KMS-11 (cell line): ENCODE results near the gene ALDH6A1.

Source experiments
- H2AFZ ChIP-seq: fragments of 200-600 bp; sonication (generic); 2 replicates; pipeline ENCODE4 v1.6.1; 2016; ENCODE audit warnings: antibody characterized with exemption, mixed run types, low read depth
- H3K27ac ChIP-seq: fragments of 200-600 bp; sonication (generic); 2 replicates; pipeline ENCODE4 v1.6.1; 2016; ENCODE audit warnings: mild to moderate bottlenecking, mixed run types
- H3K27me3 ChIP-seq: fragments of 200-600 bp; sonication (generic); 2 replicates; pipeline ENCODE4 v1.6.1; 2017; ENCODE audit warnings: mild to moderate bottlenecking, low read depth, mixed run types, moderate library complexity; ENCODE audit not compliant: insufficient read depth
- H3K36me3 ChIP-seq: fragments of 200-600 bp; sonication (generic); 2 replicates; pipeline ENCODE4 v1.6.1; 2017; ENCODE audit warnings: mild to moderate bottlenecking, mixed run types; ENCODE audit not compliant: insufficient read depth
- H3K4me1 ChIP-seq: fragments of 200-600 bp; sonication (generic); 2 replicates; pipeline ENCODE4 v1.6.1; 2016; ENCODE audit warnings: mild to moderate bottlenecking, low read depth, mixed run types; ENCODE audit not compliant: poor library complexity, severe bottlenecking
- H3K4me2 ChIP-seq: fragments of 200-600 bp; sonication (generic); 2 replicates; pipeline ENCODE4 v1.7.0; 2016; ENCODE audit warnings: mild to moderate bottlenecking, mixed run types
- H3K4me3 ChIP-seq: fragments of 200-600 bp; sonication (generic); IDR thresholded peaks from 2 replicates; pipeline ENCODE4 v1.6.1; 2017; ENCODE audit warnings: low read depth, low read length, mixed read lengths; ENCODE audit not compliant: insufficient read depth
- H3K79me2 ChIP-seq: fragments of 200-600 bp; sonication (generic); 2 replicates; pipeline ENCODE4 v1.6.1; 2016; ENCODE audit warnings: low read depth, mixed run types; ENCODE audit not compliant: insufficient read depth
- H3K9ac ChIP-seq: fragments of 200-600 bp; sonication (generic); 2 replicates; pipeline ENCODE4 v1.6.1; 2016; ENCODE audit warnings: mild to moderate bottlenecking, mixed run types
- H4K20me1 ChIP-seq: fragments of 200-600 bp; sonication (generic); 2 replicates; pipeline ENCODE4 v1.6.1; 2016; ENCODE audit warnings: mild to moderate bottlenecking, mixed run types; ENCODE audit not compliant: insufficient read depth
- TF ChIP-seq, protein P1 (sequence below): fragments of 200-600 bp; sonication (generic); conservative IDR thresholded peaks from 2 replicates; pipeline ENCODE4 v1.6.1; 2017; ENCODE audit warnings: low read depth, mild to moderate bottlenecking, antibody characterized with exemption, low read length, moderate library complexity, mixed read lengths

The ALDH6A1 gene

DNA sequence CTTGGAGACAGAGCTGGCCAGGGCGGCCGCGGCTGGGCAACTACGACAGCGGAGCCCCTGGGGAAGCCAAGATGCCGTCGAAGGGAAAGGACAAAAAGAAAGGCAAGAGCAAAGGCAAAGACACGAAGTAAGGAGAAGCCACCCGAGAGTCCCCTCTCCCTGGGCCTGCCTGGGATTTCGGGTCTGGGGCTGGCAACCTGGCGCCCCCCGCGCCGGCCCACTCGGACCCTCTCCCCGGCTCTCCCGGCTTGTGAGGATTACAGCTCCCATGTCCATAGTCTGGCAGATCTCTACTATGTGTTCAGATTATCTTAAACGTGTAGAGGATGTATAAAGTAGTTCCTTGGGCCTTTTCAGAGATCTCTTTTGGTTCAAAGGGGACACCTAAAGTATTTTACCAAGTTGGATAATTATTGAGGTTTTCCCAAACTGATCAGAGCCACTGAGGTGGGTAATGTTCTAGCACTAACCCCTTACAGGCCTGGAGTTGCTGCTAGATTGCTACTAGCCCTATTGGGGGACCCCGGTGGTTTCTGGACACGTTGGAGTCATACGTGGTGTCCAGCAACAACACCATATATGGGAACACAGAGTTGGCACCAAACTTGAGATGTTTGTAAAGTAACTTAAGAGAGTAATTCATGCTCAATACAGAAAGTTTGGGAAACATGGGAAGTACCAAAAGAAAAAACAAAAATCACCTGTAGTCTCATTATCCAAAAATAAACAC lies 64.7 kb downstream of the ALDH6A1 start:
- TF ChIP-seq, protein P1, sequence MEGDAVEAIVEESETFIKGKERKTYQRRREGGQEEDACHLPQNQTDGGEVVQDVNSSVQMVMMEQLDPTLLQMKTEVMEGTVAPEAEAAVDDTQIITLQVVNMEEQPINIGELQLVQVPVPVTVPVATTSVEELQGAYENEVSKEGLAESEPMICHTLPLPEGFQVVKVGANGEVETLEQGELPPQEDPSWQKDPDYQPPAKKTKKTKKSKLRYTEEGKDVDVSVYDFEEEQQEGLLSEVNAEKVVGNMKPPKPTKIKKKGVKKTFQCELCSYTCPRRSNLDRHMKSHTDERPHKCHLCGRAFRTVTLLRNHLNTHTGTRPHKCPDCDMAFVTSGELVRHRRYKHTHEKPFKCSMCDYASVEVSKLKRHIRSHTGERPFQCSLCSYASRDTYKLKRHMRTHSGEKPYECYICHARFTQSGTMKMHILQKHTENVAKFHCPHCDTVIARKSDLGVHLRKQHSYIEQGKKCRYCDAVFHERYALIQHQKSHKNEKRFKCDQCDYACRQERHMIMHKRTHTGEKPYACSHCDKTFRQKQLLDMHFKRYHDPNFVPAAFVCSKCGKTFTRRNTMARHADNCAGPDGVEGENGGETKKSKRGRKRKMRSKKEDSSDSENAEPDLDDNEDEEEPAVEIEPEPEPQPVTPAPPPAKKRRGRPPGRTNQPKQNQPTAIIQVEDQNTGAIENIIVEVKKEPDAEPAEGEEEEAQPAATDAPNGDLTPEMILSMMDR, result no peak
- H3K9ac ChIP-seq, result peak overlapping the region; percentile 82; the same call in 1 of the 2 replicates
- H3K79me2 ChIP-seq, result no peaks in the 10 kb centered on the region
- H2AFZ ChIP-seq, result peak overlapping the region; percentile 73
- no peaks in the 10 kb centered on the region for H4K20me1 ChIP-seq
- peak overlapping the region; percentile 34 for H3K4me2 ChIP-seq
- H3K27me3 ChIP-seq, result no peaks in the 10 kb centered on the region
- H3K27ac ChIP-seq, result no peak overlapping the region
- no peaks in the 10 kb centered on the region for H3K4me1 ChIP-seq
- H3K4me3 ChIP-seq, result no peak overlapping the region
- no peaks in the 10 kb centered on the region for H3K36me3 ChIP-seq

DNA sequence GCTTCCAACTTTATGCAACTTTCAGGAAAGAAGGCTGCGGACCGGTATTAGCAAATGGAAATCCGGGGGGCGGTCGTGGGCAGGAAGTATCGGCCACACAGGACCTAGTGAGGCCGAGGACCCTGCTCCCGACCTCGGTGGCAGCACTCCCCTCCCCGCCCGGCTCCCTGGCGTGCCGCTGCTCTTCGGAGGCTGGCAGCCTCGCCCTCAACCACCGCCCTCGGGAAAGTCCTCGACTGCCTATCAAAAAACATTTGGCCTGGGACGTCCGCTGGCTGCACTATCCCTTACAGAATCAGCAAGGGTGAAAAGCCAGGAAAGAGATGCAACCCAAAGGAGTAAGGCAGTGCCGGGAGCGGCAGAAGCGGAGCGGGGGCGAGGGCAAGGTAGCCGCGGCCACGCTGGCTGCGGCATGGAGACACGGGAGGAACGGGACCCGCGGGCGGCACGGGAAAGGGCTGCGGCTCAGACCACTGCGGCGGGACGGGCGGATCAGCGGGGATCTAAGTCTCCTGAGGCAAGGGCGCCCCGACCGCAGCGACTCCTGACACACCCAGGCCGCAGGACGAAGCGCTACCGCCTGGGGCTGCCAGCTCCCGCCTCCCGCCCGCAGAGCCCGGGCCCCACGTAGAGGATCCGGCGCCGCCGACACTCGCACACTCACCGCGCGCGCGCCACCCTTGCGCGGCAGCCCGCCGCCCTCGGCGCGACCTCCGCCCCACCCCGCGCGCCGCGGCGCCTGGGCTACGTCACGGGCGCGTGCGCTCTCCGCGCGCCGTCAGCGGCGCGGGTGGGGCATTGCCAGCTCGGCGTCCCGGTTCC lies 65.5 kb downstream of the ALDH6A1 start, which contains the start of the genes BBOF1 and ENTPD5:
BBOF1 (plus strand) TSS at position 764 of the 822 bp plus-strand sequence. CDS start 130 bp downstream, outside the sequence.
ENTPD5 (minus strand) TSS at position 703 of the 822 bp plus-strand sequence. CDS start 31,186 bp downstream, outside the sequence.
- Histone ChIP-seq H3K4me2 (peak within 1 kb of the TSS; percentile 62), H4K20me1 (no peaks in the 10 kb centered on the region), H3K4me3 (no peak within 1 kb of the TSS), H3K36me3 (no peaks in the 10 kb centered on the region), H2AFZ (peak within 1 kb of the TSS; percentile 88), H3K79me2 (no peaks in the 10 kb centered on the region), H3K27ac (peak within 1 kb of the TSS; percentile 73), H3K9ac (peak within 1 kb of the TSS; percentile 82), H3K27me3 (no peaks in the 10 kb centered on the region), H3K4me1 (no peaks in the 10 kb centered on the region)
- TF ChIP-seq, protein P1, result no peak

DNA sequence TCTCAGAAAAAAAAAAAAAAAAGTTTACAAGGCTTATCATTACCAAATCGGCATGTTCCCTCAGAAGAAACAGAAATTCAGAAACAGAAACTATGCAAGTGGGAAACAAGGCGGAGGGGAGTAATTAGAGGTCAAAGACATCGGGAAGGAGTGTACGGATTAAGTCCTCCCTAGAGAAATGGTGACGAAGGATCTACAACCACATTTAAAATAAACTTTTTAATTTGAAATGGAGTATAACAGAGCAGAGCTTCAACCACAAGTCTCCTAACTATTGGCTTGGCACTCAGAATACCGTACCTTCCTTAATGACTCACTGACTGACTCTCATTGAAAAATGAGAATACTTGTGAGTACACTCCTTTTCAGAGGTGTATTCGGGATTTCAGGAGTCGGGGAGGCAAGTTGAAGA lies 66.1 kb downstream of the ALDH6A1 start:
- peak overlapping the region; percentile 88 for H2AFZ ChIP-seq
- TF ChIP-seq, protein P1, result no peak
- H3K4me3 ChIP-seq, result no peak overlapping the region
- H3K79me2 ChIP-seq, result no peaks in the 10 kb centered on the region
- H3K27me3 ChIP-seq, result no peaks in the 10 kb centered on the region
- peak overlapping the region; percentile 62 for H3K4me2 ChIP-seq
- H3K27ac ChIP-seq, result peak overlapping the region; percentile 73; the same call in 1 of the 2 replicates
- H4K20me1 ChIP-seq, result no peaks in the 10 kb centered on the region
- H3K4me1 ChIP-seq, result no peaks in the 10 kb centered on the region
- H3K36me3 ChIP-seq, result no peaks in the 10 kb centered on the region
- peak overlapping the region; percentile 82 for H3K9ac ChIP-seq

DNA sequence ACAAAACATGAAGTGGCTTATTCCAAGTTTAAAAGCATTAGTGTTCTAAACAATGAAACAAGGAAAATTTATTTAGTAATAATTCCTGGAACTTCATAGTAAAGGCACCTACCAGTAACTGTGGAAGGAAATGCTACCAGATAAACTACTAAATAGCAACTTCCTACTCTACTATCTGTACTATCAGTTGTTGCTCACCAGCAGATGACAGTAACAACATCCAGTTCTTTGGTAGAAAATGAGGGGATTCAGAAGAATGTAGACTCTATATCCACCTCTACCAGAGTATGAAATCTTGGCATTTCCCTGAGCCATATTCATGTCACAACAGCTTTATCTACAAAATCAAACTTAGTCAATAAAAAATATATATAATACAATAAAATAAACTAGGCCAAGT lies 68.3 kb downstream of the ALDH6A1 start:
- Histone ChIP-seq H3K4me1 (no peaks in the 10 kb centered on the region), H3K4me3 (no peak overlapping the region), H3K79me2 (no peaks in the 10 kb centered on the region), H2AFZ (no peak overlapping the region), H3K27ac (no peak overlapping the region), H4K20me1 (no peaks in the 10 kb centered on the region), H3K4me2 (no peak overlapping the region), H3K9ac (no peak overlapping the region), H3K36me3 (no peaks in the 10 kb centered on the region), H3K27me3 (no peaks in the 10 kb centered on the region)
- TF ChIP-seq, protein P1, result no peak
